ENCODE measurements around the gene MAML3.

Gene MAML3

DNA sequence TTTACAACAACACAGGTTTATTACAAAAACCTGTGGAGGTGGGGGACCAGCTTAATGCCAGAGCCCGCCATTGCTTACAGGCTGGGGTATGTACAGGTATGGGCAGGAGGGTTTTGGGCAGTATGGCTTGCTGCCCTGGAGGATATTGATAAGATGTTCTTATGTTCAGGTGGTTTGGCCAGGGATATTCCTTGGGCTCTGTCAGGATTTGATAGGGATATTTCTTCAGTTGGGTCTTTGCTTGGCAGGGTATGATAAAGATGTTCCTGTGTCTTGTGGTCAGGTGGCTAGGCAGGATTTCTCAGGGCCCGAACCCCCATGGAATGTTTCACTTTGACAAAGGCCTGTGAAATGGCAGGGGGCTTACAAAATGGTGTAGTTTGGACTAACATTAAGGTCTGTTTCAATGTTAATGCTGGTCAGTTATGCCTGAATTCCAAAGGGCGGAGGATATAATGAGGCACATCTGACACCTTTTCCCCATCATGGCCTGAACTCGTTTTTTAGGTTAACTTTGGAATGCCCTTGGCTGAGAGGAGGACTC lies 485.3 kb downstream of the MAML3 start:
- DNase-seq (ENCODE audit: low spot score) = no peak
- in situ Hi-C loops (cut with MboI; ENCODE audit: low sequenced_read_pairs, unreplicated experiment) = no loop called here
- TF ChIP-seq, protein P1, sequence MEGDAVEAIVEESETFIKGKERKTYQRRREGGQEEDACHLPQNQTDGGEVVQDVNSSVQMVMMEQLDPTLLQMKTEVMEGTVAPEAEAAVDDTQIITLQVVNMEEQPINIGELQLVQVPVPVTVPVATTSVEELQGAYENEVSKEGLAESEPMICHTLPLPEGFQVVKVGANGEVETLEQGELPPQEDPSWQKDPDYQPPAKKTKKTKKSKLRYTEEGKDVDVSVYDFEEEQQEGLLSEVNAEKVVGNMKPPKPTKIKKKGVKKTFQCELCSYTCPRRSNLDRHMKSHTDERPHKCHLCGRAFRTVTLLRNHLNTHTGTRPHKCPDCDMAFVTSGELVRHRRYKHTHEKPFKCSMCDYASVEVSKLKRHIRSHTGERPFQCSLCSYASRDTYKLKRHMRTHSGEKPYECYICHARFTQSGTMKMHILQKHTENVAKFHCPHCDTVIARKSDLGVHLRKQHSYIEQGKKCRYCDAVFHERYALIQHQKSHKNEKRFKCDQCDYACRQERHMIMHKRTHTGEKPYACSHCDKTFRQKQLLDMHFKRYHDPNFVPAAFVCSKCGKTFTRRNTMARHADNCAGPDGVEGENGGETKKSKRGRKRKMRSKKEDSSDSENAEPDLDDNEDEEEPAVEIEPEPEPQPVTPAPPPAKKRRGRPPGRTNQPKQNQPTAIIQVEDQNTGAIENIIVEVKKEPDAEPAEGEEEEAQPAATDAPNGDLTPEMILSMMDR (IDR thresholded peaks at IDR 0.05; ENCODE audit: borderline replicate concordance, control extremely low read depth, extremely low read depth, insufficient read depth, missing control alignments) = no peak

DNA sequence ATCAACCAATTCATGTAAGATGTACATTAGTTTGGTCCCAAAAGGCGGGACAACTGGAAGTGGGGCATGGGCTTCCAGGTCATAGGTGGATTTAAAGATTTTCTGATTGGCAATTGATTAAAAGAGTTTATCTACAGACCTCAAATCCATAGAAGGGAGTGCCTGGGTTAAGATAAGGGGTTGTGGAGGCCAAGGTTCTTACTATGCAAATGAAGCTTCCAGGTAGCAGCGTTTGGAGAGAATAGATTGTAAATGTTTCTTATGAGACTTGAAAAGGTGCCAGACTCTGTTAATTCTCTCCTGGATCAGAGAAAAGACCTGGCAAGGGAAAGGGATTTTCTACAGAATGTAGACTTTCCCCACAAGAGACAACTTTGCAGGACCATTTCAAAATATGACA lies 485.9 kb downstream of the MAML3 start:
- TF ChIP-seq, protein P1 (IDR thresholded peaks at IDR 0.05; ENCODE audit: borderline replicate concordance, control extremely low read depth, extremely low read depth, insufficient read depth, missing control alignments) = no peak
- in situ Hi-C loops (cut with MboI; ENCODE audit: low sequenced_read_pairs, unreplicated experiment) = no loop called here

More for the DNA sequence above, 485.9 kb downstream of the MAML3 start:
- no peak for DNase-seq (ENCODE audit: low spot score)
